Measurements from ENCODE around the gene MRPS18C.
"Not testable (repeated sequence)": the region's sequence is repeated elsewhere in the genome, so short reads cannot be mapped to it uniquely, and the experiment has no call there.

MRPS18C gene

GRCh38 chr4:83496085-83496917, 40.4 kb downstream of the MRPS18C start:
- not testable (repeated sequence) for DNase-seq (ENCODE audit: low read depth in 2 of 3, low spot score in 1 of 3)

DNA sequence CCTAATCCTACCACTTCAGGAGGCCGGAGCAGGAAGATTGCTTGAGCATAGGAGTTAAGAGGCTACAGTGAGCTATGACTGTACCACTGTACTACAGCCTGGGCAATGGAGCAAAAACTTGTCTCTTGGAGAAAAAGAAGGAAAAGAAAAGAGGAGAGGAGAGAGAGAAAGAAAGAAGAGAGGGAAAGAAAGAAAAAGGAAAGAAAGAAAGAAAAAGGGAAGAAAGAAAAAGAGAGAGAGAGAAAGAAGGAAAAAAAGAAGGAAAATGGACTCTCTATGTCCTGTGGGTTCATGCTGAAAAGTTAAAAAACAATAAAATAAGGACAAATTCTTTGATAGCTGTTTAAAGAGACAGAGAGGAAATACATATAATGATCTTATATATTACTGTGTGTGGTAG, 42.3 kb downstream of the MRPS18C start:
- no peak for DNase-seq (ENCODE audit: low read depth in 2 of 3, low spot score in 1 of 3)

DNA sequence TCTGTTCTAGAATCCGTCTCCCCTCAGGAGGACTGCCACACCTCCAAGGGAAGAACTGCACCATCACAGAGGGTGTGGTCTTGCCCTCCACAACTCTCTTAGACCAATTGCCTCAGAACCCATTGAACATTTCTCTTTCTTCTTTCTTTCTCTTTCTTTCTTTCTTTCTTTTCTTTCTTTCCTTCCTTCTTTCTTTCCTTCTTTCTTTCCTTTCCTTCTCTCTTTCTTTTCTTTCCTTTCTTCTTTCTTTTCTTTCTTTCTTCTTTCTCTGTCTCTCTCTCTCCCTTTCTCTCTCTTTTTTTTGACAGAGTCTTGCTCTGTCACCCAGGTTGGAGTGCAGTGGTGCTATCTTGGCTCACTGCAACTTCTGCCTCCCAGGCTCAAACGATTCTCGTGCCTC, 45.8 kb downstream of the MRPS18C start:
- not testable (repeated sequence) for DNase-seq (ENCODE audit: low read depth in 2 of 3, low spot score in 1 of 3)

DNA sequence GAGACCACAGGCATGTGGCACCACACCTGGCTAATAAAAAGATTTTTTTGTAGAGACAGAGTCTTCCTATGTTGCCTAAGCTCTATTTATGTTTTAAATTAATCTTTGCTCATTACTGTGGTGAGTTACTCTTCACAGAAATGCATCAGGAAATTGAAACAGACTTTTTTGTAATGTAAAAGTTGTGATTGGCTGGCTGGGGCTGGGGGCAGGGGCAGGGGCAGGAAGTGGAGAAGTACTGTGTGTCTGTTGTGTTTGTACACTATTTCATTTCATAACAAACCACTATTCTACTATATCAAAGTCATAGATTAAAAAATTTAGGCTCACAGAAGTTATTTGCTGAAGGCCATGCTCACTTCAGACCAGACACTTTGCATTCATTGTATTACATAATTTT, 48.1 kb downstream of the MRPS18C start:
- DNase-seq (ENCODE audit: low read depth in 2 of 3, low spot score in 1 of 3), result no peak

GRCh38 chr4:83504503-83504902, 48.6 kb downstream of the MRPS18C start:
- DNase-seq (ENCODE audit: low read depth in 2 of 3, low spot score in 1 of 3), result no peak

GRCh38 chr4:83504996-83505395, 49.1 kb downstream of the MRPS18C start:
- no peak for DNase-seq (ENCODE audit: low read depth in 2 of 3, low spot score in 1 of 3)

DNA sequence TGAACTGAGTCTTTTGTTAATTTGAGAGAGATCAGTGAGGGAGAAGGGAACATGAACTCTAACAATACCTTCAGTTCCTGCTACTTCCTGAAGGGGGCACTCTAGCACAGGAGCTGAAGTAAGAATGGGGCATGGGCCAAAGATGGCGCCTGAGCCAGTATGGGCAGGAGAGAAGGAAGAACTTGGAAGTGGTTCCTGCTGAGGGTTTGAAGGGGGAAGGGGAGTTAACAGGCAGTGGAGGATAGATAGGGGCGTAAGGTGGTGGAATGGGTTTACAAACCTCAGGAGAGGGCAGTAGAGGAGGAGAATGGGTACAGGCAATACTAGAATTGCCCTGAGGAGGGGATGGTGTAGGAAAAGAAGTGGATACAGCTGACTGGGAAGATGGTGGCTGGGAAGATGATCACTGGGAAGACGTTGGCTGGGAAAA, 53.3 kb downstream of the MRPS18C start:
- DNase-seq (ENCODE audit: low read depth in 2 of 3, low spot score in 1 of 3), result peak; percentile 36 to 76 (median 42)

DNA sequence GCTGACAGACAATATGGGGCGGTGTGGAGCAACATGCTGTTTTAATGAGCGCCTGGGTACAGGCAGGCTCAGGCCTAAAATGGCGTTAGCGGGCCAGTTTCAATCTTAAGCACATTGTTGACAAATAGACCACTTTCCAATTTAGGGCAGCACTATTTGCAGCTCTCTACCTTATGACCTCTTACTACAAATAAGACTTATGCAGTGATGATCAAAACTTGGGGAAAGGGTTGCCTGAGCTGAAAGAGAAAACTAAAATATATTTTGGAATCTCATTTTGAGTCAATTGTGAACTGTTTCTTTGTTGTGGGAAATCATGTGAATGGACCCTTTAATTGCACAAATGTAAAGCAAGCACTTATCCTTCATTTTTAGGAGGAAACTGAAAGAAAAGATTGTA, 54.6 kb downstream of the MRPS18C start:
- DNase-seq (ENCODE audit: low read depth in 2 of 3, low spot score in 1 of 3), result no peak

Data from stimulated activated CD4-positive, alpha-beta T cell treated with anti-CD3 and anti-CD28 coated beads, Interleukin-12 subunit alpha, Interleukin-12 subunit beta, amount 100 ng/mL, for 48 hours (primary cell).